ENCODE results near the gene APOC1. TPM values are rescaled to one million over a fixed set of nuclear protein-coding genes. Genes with fewer than 3 reads are reported as not detected.

The APOC1 gene
- total RNA-seq, 2 donors from 2014 or later, result 3.6 to 6.5 TPM

- H3K27ac ChIP-seq, result peak overlapping the region; percentile 88 to 93
- H3K27me3 ChIP-seq, result no peaks in the 10 kb centered on the region
- peaks cover under 1% of the 10 kb centered on the region for H3K36me3 ChIP-seq
- H3K9me3 ChIP-seq, result no peaks in the 10 kb centered on the region
- no peak for DNase-seq (ENCODE audit: low spot score)
- H3K4me3 ChIP-seq, result peak overlapping the region; percentile 89 to 91
- TF ChIP-seq CTCF (IDR thresholded peaks at IDR 0.05), result no peak
- H3K4me1 ChIP-seq, result peaks cover 0 to 62% of the 10 kb centered on the region in 2 donors
Observed at GRCh38 chr19:44955505-44956439, 41.4 kb downstream of the APOC1 start.

GRCh38 chr19:44957526-44957925 is 43.1 kb downstream of the APOC1 start:
- no peaks in the 10 kb centered on the region for H3K9me3 ChIP-seq
- peaks cover 0 to 60% of the 10 kb centered on the region in 2 donors for H3K4me1 ChIP-seq
- H3K4me3 ChIP-seq, result no peak overlapping the region
- no peaks in the 10 kb centered on the region for H3K27me3 ChIP-seq
- no peak for DNase-seq (ENCODE audit: low spot score)
- peaks cover 10% of the 10 kb centered on the region for H3K36me3 ChIP-seq
- H3K27ac ChIP-seq, result no peak overlapping the region
- no peak for TF ChIP-seq CTCF (IDR thresholded peaks at IDR 0.05)

GRCh38 chr19:44958090-44958489 is 43.7 kb downstream of the APOC1 start:
- H3K4me1 ChIP-seq, result peaks cover 0 to 60% of the 10 kb centered on the region in 2 donors
- no peak for DNase-seq (ENCODE audit: low spot score)
- no peaks in the 10 kb centered on the region for H3K27me3 ChIP-seq
- H3K27ac ChIP-seq, result no peak overlapping the region
- H3K9me3 ChIP-seq, result no peaks in the 10 kb centered on the region
- peaks cover 15% of the 10 kb centered on the region for H3K36me3 ChIP-seq
- no peak for TF ChIP-seq CTCF (IDR thresholded peaks at IDR 0.05)
- no peak overlapping the region for H3K4me3 ChIP-seq

- no peak for DNase-seq (ENCODE audit: low spot score)
- Histone ChIP-seq H3K27me3 (no peaks in the 10 kb centered on the region), H3K36me3 (peaks cover 27% of the 10 kb centered on the region), H3K27ac (no peak overlapping the region), H3K9me3 (no peaks in the 10 kb centered on the region), H3K4me1 (peaks cover 0 to 49% of the 10 kb centered on the region in 2 donors), H3K4me3 (no peak overlapping the region)
- TF ChIP-seq CTCF (IDR thresholded peaks at IDR 0.05), result no peak
Observed at GRCh38 chr19:44959691-44960090, 45.3 kb downstream of the APOC1 start.

- H3K4me3 ChIP-seq, result no peak overlapping the region
- no peak overlapping the region for H3K27ac ChIP-seq
- no peaks in the 10 kb centered on the region for H3K9me3 ChIP-seq
- DNase-seq (ENCODE audit: low spot score), result no peak
- peaks cover 39% of the 10 kb centered on the region for H3K36me3 ChIP-seq
- peaks cover 0 to 44% of the 10 kb centered on the region in 2 donors for H3K4me1 ChIP-seq
- no peaks in the 10 kb centered on the region for H3K27me3 ChIP-seq
- TF ChIP-seq CTCF (IDR thresholded peaks at IDR 0.05), result no peak
Observed at GRCh38 chr19:44960906-44961728, 46.7 kb downstream of the APOC1 start.
